Stimulated activated CD4-positive, alpha-beta T cell treated with anti-CD3 and anti-CD28 coated beads, Interleukin-12 subunit alpha, Interleukin-12 subunit beta, amount 100 ng/mL, for 48 hours (primary cell): ENCODE data around the gene LAMA2.

ENCODE experiments used
- DNase-seq, 3 donors: peaks; one replicate each; pipeline ENCODE4 v3.0.0-alpha.2; 2020; ENCODE audit warnings: low read depth in 2 of 3, low spot score in 1 of 3

The LAMA2 gene

DNA sequence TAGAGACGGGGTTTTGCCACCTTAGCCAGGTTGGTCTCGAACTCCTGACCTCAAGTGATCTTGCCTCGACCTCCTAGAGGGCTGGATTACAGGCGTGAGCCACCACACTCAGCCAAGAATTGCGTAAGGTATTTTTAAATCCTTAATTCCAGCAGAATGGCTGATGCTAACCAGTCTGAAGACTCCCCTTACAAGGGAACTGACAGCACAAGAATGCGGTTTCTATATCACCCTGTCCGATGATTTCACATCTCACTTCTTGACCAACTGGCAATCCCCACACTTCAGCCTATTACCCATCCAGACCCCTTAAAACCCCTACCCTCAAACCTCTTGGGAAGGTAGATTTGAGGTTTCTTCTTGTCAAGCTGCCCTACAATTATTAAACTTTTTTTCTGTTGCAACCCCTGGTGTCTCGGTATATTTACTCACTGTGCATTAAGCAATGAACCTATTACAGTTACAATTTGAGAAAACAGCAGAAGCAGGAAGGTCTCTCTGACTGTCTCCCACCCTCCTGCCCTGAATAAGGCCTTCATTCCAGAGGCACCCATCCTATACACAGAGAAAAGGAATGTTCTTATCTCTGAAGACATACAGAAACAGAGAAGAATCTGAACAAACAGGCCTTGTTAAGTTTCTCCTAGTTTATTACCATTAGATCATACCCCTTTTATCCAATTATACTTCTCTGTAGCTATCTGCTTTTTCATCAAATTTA is 662.1 kb downstream of the LAMA2 start:
- DNase-seq, result no peak

DNA sequence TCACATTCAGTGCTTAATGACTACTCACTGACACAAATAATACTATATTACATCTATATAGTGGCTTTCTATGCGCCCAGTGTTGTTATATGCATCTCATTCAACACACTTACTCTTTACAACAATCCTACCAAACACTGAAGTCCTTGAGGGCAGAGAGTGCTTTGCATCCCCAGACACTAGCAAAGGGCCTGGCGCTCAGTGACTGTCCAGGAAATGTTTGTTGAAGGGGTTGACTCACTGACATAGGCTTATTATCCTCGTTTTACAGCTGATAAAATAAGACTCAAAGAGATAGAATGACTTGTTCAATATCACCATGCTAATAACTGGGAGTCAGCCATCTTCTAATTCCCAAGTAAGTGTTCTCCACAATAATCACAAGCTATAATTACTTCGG is 663.8 kb downstream of the LAMA2 start:
- no peak for DNase-seq

GRCh38 chr6:129551486-129551885 is 668.5 kb downstream of the LAMA2 start:
- DNase-seq, result no peak

- DNase-seq, result no peak
Measured at GRCh38 chr6:129552413-129552812, 669.5 kb downstream of the LAMA2 start.

DNA sequence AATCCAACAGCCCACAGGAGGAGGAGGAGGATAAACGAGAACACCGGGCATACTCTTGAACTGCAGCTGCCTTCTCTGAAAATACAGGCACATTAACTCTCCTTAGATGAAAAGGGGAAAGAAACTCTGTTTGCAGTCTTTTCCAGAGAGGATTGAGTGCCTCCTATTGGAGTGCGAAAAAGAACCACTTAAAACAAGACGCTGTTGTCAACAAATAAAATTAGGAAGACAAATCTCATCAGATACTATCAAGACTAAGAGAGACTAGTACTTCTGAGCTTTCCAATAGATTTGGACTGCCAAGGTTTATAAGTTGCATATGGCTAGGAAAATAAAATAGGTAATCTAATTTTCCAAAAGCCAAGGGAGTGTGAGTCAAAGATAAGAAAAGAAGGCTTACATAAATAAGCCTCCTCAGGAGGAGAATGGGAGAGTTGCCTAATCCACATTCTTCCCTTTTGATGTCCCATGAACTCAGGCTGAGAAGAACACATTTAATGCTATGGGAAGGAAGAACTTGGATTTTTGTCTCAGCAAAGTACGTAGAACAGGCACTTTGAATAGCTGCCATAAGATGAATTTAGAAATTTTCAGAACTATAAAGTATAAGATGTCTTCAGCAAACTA is 672.4 kb downstream of the LAMA2 start:
- DNase-seq, result no peak

GRCh38 chr6:129558248-129558647 is 675.3 kb downstream of the LAMA2 start:
- DNase-seq, result no peak

- DNase-seq, result no peak
Measured at GRCh38 chr6:129565366-129565765, 682.4 kb downstream of the LAMA2 start.

- no peak for DNase-seq
Measured at GRCh38 chr6:129565811-129566210, 682.9 kb downstream of the LAMA2 start.
